Daoy (cell line): ENCODE results near the gene DDX21. TPM values are rescaled to one million over a fixed set of nuclear protein-coding genes. Genes with fewer than 3 reads are reported as not detected.
"Not testable (repeated sequence)": the region's sequence is repeated elsewhere in the genome, so short reads cannot be mapped to it uniquely, and the experiment has no call there.

Experiments used
- DNase-seq: peaks from one replicate; pipeline ENCODE4 v3.0.0-alpha.2; 2015; ENCODE audit warnings: low read depth
- total RNA-seq: library from RNA; depleted of rRNA; stranded (reverse); fragments of >200 nt; shearing (Covaris generic); gene quantifications from 2 replicates; pipeline ENCODE4 v1.2.3, GENCODE V29; 2014; rRNA removed

The DDX21 gene
- 174 and 175 TPM in 2 replicates for total RNA-seq

- DNase-seq, result peak; percentile 91
Measured at GRCh38 chr10:68955832-68956532, at the start of gene DDX21. Gene DDX21, plus strand, starts transcription at chr10:68956170. Its CDS starts 56 bp downstream, at chr10:68956226.

GRCh38 chr10:68924593-68924992 lies 31.4 kb upstream of the DDX21 start:
- no peak for DNase-seq

- DNase-seq, result no peak
Measured at GRCh38 chr10:68925489-68925888, 30.5 kb upstream of the DDX21 start.

DNA sequence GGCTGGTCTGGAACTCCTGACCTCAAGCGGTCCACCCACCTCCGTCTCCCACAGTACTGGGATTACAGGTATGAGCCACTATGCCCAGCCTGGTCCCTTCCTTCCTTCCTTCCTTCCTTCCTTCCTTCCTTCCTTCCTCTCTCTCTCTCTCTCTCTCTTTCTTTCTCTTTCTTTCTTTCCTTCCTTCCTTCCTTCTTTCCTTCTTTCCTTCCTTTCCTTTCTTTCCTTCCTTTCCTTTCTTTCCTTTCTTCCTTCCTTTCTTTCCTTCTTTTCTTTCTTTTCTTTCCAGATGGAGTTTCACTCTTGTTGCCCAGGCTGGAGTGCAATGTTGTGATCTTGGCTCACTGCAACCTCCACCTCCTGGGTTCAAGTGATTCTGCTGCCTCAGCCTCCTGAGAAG lies 26.8 kb upstream of the DDX21 start:
- DNase-seq, result not testable (repeated sequence)

DNA sequence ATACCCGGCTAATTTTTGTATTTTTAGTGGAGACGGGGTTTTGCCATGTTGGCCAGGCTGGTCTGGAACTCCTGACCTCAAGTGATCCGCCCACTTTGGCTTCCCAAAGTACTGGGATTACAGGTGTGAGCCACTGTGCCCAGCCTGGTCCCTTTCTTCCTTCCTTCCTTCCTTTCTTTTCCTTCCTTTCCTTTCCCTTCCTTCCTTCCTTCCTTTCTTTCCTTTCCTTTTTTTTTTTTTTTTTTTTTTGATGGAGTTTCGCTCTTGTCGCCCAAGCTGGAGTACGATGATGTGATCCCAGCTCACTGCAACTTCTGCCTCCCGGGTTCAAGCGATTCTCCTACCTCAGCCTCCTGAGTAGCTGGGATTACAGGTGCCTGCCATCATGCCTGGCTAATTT lies 26.1 kb upstream of the DDX21 start:
- not testable (repeated sequence) for DNase-seq

- not testable (repeated sequence) for DNase-seq
Measured at GRCh38 chr10:68932860-68933259, 23.1 kb upstream of the DDX21 start.

- no peak for DNase-seq
Measured at GRCh38 chr10:68934994-68935393, 21.0 kb upstream of the DDX21 start.

GRCh38 chr10:68938117-68938516 lies 17.9 kb upstream of the DDX21 start:
- no peak for DNase-seq

DNA sequence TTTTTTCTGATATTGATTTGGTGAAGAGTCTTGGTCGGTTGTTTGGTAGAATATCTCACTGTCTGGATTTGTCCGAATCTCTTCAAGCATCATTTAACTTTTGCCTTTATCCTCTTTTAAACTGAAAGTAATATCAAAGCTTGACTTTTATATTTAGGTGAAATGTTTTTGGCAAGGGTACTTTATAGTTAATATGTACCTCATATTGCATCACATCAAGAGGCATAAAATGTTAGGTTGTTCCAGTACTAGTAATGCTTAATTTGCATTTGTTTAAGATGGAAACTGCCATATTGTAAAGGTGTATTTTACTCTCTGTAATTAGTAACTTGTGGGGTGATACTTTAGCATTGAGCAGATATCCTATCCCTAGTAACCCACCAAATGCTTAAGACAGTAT lies 17.1 kb upstream of the DDX21 start:
- DNase-seq, result no peak

GRCh38 chr10:68940917-68941316 lies 15.1 kb upstream of the DDX21 start:
- DNase-seq, result not testable (repeated sequence)

DNA sequence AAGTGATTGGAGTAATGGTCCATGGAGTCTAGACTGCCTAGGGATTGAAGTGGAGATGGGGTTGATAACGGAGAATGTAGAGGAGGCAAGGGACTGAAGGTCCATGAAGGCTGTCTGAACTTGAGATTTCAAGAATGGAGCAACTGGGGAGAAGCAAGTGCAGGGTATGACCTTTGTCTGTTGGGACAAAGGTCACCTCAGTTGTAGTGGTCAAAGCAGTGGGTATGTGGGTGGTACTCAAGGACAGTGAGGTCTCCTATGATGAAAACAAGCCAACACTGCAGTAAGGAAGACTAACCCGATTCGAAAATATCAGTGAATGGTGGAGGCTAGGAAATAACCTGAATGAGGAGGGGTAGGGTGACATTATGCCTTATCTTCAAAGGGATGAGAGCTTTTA lies 5.4 kb upstream of the DDX21 start:
- no peak for DNase-seq

DNA sequence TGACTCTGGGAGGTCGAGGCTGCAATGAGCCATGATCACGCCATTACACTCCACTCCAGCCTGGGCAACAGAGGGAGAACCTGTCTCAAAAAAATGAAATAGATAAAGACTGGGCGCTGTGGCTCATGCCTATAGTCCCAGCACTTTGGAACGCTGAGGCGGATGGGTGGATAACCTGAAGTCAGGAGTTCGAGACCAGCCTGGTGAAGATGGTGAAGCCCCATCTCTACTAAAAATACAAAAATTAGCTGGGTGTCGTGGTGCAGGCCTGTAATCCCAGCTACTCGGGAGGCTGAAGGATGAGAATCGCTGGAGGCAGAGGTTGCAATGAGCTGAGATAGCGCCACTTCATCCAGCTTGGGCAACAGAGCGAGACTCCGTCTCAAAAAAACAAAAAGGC lies 1.1 kb upstream of the DDX21 start:
- no peak for DNase-seq

- DNase-seq, result peak; percentile 33
Measured at GRCh38 chr10:68955355-68955831, 577 bp upstream of the DDX21 start.

DNA sequence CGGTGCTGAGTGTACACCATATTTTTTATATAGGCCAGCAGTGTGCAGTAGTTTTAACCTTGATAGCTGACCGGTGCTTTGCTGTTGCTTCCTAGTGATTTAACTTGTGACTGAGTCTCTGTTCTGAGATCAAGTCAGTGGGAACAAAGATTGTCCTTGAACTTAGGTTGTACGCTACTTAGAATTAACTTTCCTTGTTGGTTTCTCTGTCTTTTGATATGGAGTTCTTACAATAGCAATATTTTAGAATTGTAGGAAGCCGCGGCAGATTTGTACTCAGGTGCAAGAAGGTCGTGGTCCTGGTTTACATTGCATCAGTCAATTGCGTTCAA lies 1.3 kb downstream of the DDX21 start:
- no peak for DNase-seq

DNA sequence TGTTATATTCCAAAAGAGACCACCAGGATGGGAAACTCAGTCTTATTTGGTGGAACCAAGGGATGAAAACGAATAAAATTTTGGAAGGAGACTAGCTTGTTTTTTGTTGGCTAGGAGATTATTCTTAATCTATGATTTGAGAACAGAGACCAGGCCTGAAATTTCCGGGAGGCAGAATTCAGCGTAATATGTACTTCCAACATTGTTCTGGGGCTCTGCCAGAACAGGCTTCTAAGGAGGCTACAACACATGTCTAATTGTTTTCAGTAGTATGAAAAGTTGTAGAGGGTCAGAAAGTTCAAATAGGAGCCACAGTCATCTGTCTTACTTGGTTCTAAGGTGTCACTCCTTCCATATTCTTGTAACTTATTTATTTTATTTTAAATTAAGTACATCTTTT lies 1.7 kb downstream of the DDX21 start:
- DNase-seq, result no peak

- no peak for DNase-seq
Measured at GRCh38 chr10:68959695-68960527, 3.9 kb downstream of the DDX21 start.

- DNase-seq, result no peak
Measured at GRCh38 chr10:68963151-68963550, 7.2 kb downstream of the DDX21 start.

- no peak for DNase-seq
Measured at GRCh38 chr10:68973975-68974374, 18.0 kb downstream of the DDX21 start.

DNA sequence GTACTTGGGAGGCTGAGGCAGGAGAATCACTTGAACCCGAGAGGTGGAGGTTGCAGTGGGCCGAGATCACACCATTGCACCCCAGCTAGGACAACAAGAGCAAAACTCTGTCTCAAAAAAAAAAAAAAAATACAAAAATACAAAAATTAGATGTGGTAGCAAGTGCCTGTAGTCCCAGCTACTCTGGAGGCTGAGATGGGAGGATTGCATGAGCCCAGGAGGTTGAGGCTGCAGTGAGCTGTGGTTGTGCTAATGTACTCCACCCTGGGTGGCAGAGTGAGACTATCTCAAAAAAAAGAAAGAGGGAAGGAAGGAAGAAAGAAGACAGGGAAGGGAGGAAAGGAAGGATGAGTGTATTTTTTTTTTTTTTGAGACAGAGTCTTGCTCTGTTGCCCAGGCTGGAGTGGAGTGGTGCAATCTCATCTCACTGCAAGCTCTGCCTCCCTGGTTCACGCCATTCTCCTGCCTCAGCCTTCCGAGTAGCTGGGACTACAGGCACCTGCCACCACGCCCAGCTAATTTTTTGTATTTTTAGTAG lies 20.0 kb downstream of the DDX21 start:
- not testable (repeated sequence) for DNase-seq

DNA sequence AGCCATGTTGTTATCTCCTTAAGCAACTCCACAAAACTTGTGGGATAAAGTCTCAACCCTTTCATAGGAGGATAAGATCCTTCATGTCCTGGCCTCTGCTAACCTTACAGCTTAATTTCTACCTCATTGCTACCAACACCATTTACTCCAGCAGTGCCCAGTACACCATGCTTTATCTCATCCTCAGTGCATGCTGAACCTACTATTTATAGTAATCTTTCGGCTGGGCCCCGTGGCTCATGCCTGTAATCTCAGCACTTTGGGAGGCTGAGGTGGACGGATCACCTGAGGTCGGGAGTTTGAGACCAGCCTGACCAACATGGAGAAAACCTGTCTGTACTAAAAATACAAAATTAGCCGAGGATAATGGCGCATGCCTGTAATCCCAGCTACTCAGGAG lies 23.8 kb downstream of the DDX21 start:
- not testable (repeated sequence) for DNase-seq

DNA sequence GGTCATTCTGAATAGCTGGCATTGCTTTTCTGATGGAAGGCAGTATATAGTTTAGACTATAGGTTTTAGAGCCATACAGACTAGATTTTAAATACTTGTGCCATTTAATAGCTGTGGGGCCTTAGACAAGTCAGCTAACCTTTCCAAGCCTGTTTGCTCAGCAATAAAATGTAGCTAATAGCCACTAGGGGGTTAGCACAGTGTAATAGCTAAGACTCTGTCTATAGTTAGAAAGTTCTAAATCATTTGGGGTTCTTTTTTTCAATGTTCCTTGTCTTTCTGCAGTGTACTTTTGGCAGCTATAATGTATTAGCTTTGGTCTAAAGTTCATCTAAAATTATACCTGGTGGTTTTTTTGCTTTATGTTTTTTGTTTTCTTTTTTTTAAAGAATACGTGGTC lies 25.1 kb downstream of the DDX21 start:
- DNase-seq, result no peak

DNA sequence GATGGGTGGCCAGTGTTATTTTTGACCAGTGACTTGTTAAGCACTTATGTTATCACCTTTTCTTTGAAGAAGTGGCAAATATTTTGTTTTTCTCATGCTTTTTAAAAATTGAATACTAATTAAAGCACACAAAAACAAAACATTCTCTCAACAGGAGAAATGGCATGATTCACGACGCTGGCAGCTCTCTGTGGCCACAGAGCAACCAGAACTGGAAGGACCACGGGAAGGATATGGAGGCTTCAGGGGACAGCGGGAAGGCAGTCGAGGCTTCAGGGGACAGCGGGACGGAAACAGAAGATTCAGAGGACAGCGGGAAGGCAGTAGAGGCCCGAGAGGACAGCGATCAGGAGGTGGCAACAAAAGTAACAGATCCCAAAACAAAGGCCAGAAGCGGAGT lies 26.4 kb downstream of the DDX21 start:
- DNase-seq, result no peak

DNA sequence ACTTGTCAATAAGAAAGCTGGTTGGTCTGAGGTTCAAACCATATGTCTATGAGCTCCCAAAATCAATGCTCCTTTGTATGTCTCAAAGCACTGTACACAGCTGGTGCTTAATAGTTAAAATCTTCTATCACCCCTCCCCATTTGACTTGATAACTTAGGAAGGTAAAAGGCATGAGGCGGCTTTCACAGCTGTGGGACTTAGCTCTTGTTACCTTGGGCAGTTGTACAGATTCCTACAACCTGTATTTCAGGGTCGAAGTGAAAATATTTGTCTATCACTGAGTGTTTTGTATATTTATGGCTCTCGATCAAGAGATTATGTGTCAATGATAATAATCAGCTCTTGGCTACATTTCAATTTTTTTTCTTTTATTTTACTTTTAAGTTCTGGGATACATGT lies 31.6 kb downstream of the DDX21 start:
- no peak for DNase-seq
